Hepatocyte (in vitro differentiated cells): ENCODE measurements around the gene RALGAPA2. TPM values are rescaled to one million over a fixed set of nuclear protein-coding genes. Genes with fewer than 3 reads are reported as not detected.

ENCODE experiments used
- DNase-seq: peaks from one replicate; pipeline ENCODE4 v3.0.0-alpha.2; 2016; ENCODE audit warnings: low spot score
- H2AFZ ChIP-seq: fragments of 200-600 bp; sonication (generic); 2 replicates; pipeline ENCODE4 v1.6.0; 2016; ENCODE audit warnings: antibody characterized with exemption, mild to moderate bottlenecking
- H3K27ac ChIP-seq: fragments of 200-600 bp; sonication (generic); 2 replicates; pipeline ENCODE4 v1.5.1; 2016; ENCODE audit warnings: mild to moderate bottlenecking
- H3K27me3 ChIP-seq: fragments of 200-600 bp; sonication (generic); 2 replicates; pipeline ENCODE4 v1.6.1; 2016
- H3K36me3 ChIP-seq: fragments of 200-600 bp; sonication (generic); replicated peaks from 2 replicates; pipeline ENCODE4 v1.5.1; 2016; ENCODE audit warnings: low read depth; ENCODE audit not compliant: insufficient read depth
- H3K4me1 ChIP-seq: fragments of 200-600 bp; sonication (generic); 2 replicates; pipeline ENCODE4 v1.5.1; 2016; ENCODE audit warnings: mild to moderate bottlenecking, moderate library complexity; ENCODE audit not compliant: insufficient read depth
- H3K4me2 ChIP-seq: fragments of 200-600 bp; sonication (generic); 2 replicates; pipeline ENCODE4 v1.6.0; 2016
- H3K4me3 ChIP-seq: fragments of 200-600 bp; sonication (generic); 2 replicates; pipeline ENCODE4 v1.5.1; 2016; ENCODE audit warnings: mild to moderate bottlenecking
- H3K79me2 ChIP-seq: fragments of 200-600 bp; sonication (generic); 2 replicates; pipeline ENCODE4 v1.6.0; 2017; ENCODE audit warnings: mild to moderate bottlenecking
- H3K9me2 ChIP-seq: fragments of 200-600 bp; sonication (generic); replicated peaks from 2 replicates; pipeline ENCODE4 v1.6.0; 2017; ENCODE audit warnings: mild to moderate bottlenecking; ENCODE audit not compliant: insufficient read depth
- H3K9me3 ChIP-seq: fragments of 200-600 bp; sonication (generic); 2 replicates; pipeline ENCODE4 v1.5.1; 2016; ENCODE audit warnings: low read depth, mild to moderate bottlenecking
- H4K20me1 ChIP-seq: fragments of 200-600 bp; sonication (generic); 2 replicates; pipeline ENCODE4 v1.6.0; 2016; ENCODE audit warnings: mild to moderate bottlenecking; ENCODE audit not compliant: insufficient read depth, poor library complexity, severe bottlenecking
- CTCF ChIP-seq: fragments of 200-600 bp; sonication (generic); IDR thresholded peaks from 2 replicates; pipeline ENCODE4 v1.5.1; 2016; ENCODE audit warnings: antibody characterized with exemption, mild to moderate bottlenecking; ENCODE audit not compliant: poor library complexity
- EZH2 ChIP-seq: fragments of 200-600 bp; sonication (generic); IDR thresholded peaks from 2 replicates; pipeline ENCODE4 v1.6.1; 2016; ENCODE audit warnings: antibody characterized with exemption, mild to moderate bottlenecking, borderline replicate concordance
- EZH2phosphoT487 ChIP-seq: fragments of 200-600 bp; sonication (generic); IDR thresholded peaks from one replicate; pipeline ENCODE4 v1.6.1; 2018; ENCODE audit warnings: antibody characterized with exemption, mild to moderate bottlenecking, low read depth, moderate library complexity; ENCODE audit not compliant: unreplicated experiment, severe bottlenecking
- WGBS: methylation state at CpG from one replicate; pipeline ENCODE4 v1.1.6; 2016; ENCODE audit warnings: low lambda C conversion rate; ENCODE audit errors: missing lambda C conversion rate; 5-methylcytosine and 5-hydroxymethylcytosine counted together
- polyA plus RNA-seq: library from polyadenylated mRNA; unstranded; fragments of >200 nt; fragmentation: Nextera tagmentation; extraction: Ambion mirVana; gene quantifications from 2 replicates; pipeline ENCODE4 v1.2.1, GENCODE V29; 2016
- total RNA-seq: library from RNA; depleted of rRNA; stranded (reverse); fragments of >200 nt; gene quantifications from 2 replicates; pipeline ENCODE4 v1.2.3, GENCODE V29; 2014

The RALGAPA2 gene
- total and polyA plus RNA-seq, 2 experiments from 2014 or later: 16.8 to 35.3 TPM

GRCh38 chr20:20606881-20607280 lies 105.6 kb downstream of the RALGAPA2 start:
- Histone ChIP-seq H3K9me2 (no peaks in the 10 kb centered on the region), H2AFZ (no peak overlapping the region), H3K36me3 (no peaks in the 10 kb centered on the region), H3K27ac (no peak overlapping the region), H3K79me2 (no peaks in the 10 kb centered on the region), H3K4me3 (no peak overlapping the region), H3K4me1 (no peaks in the 10 kb centered on the region), H3K4me2 (no peak overlapping the region), H4K20me1 (no peaks in the 10 kb centered on the region), H3K9me3 (no peaks in the 10 kb centered on the region), H3K27me3 (no peaks in the 10 kb centered on the region)
- no peak for TF ChIP-seq EZH2
- TF ChIP-seq EZH2phosphoT487: no peak
- TF ChIP-seq CTCF: no peak
- no peak for DNase-seq
- 88% methylated on average over 1 of the region's 1 CpG for WGBS

GRCh38 chr20:20606050-20606449 lies 106.4 kb downstream of the RALGAPA2 start:
- H3K27ac ChIP-seq: no peak overlapping the region
- no peaks in the 10 kb centered on the region for H3K4me1 ChIP-seq
- H3K9me2 ChIP-seq: no peaks in the 10 kb centered on the region
- no peak for TF ChIP-seq EZH2phosphoT487
- no peak for TF ChIP-seq EZH2
- TF ChIP-seq CTCF: no peak
- no peaks in the 10 kb centered on the region for H3K36me3 ChIP-seq
- H2AFZ ChIP-seq: no peak overlapping the region
- DNase-seq: no peak
- H3K9me3 ChIP-seq: no peaks in the 10 kb centered on the region
- no peaks in the 10 kb centered on the region for H3K27me3 ChIP-seq
- H3K79me2 ChIP-seq: no peaks in the 10 kb centered on the region
- WGBS: 95% methylated on average over 3 of the region's 3 CpGs
- no peak overlapping the region for H3K4me2 ChIP-seq
- H4K20me1 ChIP-seq: no peaks in the 10 kb centered on the region
- H3K4me3 ChIP-seq: no peak overlapping the region

GRCh38 chr20:20604907-20605306 lies 107.5 kb downstream of the RALGAPA2 start:
- no peaks in the 10 kb centered on the region for H3K9me3 ChIP-seq
- no peak overlapping the region for H3K27ac ChIP-seq
- H3K27me3 ChIP-seq: no peaks in the 10 kb centered on the region
- H3K79me2 ChIP-seq: no peaks in the 10 kb centered on the region
- no peaks in the 10 kb centered on the region for H3K36me3 ChIP-seq
- no peaks in the 10 kb centered on the region for H3K9me2 ChIP-seq
- no peaks in the 10 kb centered on the region for H4K20me1 ChIP-seq
- no peak overlapping the region for H3K4me3 ChIP-seq
- H3K4me2 ChIP-seq: no peak overlapping the region
- TF ChIP-seq EZH2phosphoT487 (no peak), EZH2 (no peak), CTCF (no peak)
- 94% methylated on average over 6 of the region's 6 CpGs for WGBS
- no peak overlapping the region for H2AFZ ChIP-seq
- H3K4me1 ChIP-seq: no peaks in the 10 kb centered on the region
- no peak for DNase-seq

- no peak for TF ChIP-seq EZH2phosphoT487
- TF ChIP-seq EZH2: no peak
- no peak for TF ChIP-seq CTCF
- Histone ChIP-seq H3K27ac (no peak overlapping the region), H3K4me3 (no peak overlapping the region), H3K9me3 (no peaks in the 10 kb centered on the region), H3K79me2 (no peaks in the 10 kb centered on the region), H3K4me1 (no peaks in the 10 kb centered on the region), H2AFZ (no peak overlapping the region), H3K36me3 (no peaks in the 10 kb centered on the region), H3K27me3 (no peaks in the 10 kb centered on the region), H3K9me2 (no peaks in the 10 kb centered on the region), H3K4me2 (no peak overlapping the region), H4K20me1 (no peaks in the 10 kb centered on the region)
- WGBS: 96% methylated on average over 4 of the region's 4 CpGs
- no peak for DNase-seq
Observed at GRCh38 chr20:20604357-20604756, 108.1 kb downstream of the RALGAPA2 start.
